K562 treated with DMSO at 1 percent for 4 hours (cell line): Measurements from ENCODE around the gene FUNDC1. TPM values are rescaled to one million over a fixed set of nuclear protein-coding genes. Genes with fewer than 3 reads are reported as not detected.

Source experiments
- total RNA-seq: library from RNA; unstranded; fragments of 300-600 nt; gene quantifications from 2 replicates; pipeline ENCODE4 v1.2.3, GENCODE V29; 2022; ENCODE audit not compliant: insufficient read depth

The FUNDC1 gene
- 13.6 and 18.2 TPM in 2 replicates for total RNA-seq

DNA sequence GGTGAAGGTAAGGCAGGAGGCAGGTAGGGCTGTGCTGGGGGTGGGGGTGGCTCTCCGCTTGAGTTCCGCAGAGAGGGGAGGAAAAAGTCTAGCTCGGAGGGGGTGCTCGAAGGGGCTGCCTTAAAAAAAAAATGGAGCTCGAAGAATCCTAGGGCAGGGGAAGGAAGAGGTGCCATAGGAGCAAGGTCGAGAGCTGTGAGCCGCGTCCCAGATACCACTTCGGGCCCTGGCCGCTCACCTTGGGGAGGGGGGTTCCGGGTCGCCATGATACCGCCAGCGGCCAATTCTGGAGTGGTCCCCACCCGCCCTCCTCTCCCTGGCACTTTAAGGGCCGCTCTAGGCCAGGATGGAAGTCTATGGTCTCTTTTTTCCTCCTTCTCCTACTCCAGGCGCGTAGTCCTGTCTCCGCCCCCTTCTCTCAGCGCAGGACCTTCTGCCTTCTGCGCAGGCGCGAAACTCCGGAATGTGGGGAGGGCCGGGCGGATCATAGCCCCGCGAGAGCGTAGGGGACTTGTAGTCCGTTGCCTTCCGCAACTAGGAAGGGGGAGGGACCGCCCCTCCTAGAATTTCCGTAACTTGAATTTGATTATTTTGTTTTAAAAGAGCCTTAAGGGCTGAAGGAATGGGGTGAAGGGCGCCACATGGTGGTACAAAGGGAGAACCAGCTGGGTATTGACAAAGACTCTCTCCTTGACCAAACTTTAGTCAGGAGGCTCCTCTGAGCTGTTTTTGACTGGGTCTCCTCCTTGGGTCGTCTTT is at the start of gene FUNDC1:
Gene FUNDC1 (minus strand): TSS at position 293 of the 759 bp plus-strand sequence. CDS start 27 bp downstream, at position 266.

Other genes starting within 250 kb of the FUNDC1 start
- 2.5 and 2.9 TPM in 2 replicates for gene EFHC2, start 199.2 kb downstream of the FUNDC1 start, total RNA-seq